T-helper 1 cell treated with Interleukin-12 subunit alpha and Interleukin-12 subunit beta and Interleukin-4 antibody, amounts not matched to agents 30 ng/mL and 1 ng/mL, for 36 hours (primary cell): ENCODE data around the gene SORCS2. TPM values are rescaled to one million over a fixed set of nuclear protein-coding genes. Genes with fewer than 3 reads are reported as not detected.

Source experiments
- intact Hi-C: fragments of 100-400 bp; cut with micrococcal nuclease; formaldehyde crosslinking; loops from one replicate; pipeline ENCODE4 v1.15.1; 2024
- total RNA-seq: library from RNA; stranded (reverse); gene quantifications from 2 replicates; pipeline ENCODE4 v1.2.3, GENCODE V29; 2022

The SORCS2 gene
- total RNA-seq, 1 donor from 2014 or later = not detected

DNA sequence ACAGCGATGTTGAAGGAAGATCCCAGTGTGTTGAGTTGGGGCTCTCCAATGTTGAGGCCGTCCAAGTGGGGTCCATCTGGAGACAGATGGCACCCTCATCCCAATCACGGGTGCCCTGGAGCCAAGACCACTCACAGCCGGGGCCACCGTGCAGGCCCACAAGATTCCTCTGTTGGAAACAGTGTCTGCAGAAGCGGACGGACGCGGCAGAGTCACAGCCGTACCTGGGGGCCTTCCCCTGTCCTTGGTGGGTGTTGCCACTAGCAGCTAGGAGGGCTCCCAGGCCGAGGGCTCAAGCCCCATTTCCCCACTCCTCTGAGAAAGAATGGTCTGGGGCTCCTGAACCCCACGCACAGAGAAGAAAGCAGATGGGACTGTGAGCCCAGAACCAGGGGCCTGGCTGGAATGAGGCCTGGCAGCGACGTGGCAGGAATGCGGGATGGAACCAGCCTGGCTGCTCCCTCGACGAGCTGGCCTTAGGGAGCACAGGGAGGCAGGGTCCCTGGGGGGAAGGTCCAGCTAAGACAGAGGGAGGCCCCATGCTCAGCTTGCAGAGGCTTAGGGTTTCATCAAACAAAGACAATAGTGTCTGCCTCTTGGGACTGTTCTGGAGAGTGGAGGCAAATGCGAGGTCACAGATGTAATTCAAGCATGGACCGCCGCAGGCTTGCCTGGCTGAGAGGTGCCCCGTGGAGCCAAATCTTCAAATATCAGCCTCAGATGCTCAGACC lies 518.4 kb downstream of the SORCS2 start:
- intact Hi-C loops = no loop called here

DNA sequence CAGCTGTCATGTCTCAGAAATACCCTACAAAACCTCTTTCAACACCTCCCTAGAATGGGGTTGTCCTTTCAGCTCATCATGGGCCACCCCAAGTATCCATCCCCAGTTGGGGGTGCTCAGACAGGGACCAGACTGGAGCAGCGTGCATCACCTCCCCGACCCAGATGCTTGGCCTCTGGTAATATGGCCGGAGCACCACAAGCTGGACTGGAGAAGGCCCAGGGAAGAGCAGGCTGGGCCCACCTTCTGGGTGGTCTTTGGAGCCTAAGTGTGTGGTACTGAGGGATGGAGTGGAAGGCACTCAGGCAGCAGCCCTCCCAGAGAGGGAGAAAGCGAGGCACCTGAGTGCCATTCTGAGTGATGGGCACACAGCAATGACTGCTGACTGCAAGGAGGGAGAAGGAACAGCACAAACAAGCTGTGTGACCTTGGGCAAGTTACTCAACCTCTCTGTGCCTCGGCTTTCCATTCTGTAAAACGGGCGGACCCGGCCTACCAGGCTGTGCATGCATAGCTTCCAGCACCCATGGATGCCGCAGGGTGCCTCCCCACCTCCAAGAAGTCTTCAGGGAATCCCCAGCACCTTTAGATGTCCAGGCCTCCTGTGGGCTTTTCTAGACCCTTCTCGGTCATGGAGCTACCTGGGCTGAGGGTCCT lies 519.1 kb downstream of the SORCS2 start:
- intact Hi-C loops = no loop called here

DNA sequence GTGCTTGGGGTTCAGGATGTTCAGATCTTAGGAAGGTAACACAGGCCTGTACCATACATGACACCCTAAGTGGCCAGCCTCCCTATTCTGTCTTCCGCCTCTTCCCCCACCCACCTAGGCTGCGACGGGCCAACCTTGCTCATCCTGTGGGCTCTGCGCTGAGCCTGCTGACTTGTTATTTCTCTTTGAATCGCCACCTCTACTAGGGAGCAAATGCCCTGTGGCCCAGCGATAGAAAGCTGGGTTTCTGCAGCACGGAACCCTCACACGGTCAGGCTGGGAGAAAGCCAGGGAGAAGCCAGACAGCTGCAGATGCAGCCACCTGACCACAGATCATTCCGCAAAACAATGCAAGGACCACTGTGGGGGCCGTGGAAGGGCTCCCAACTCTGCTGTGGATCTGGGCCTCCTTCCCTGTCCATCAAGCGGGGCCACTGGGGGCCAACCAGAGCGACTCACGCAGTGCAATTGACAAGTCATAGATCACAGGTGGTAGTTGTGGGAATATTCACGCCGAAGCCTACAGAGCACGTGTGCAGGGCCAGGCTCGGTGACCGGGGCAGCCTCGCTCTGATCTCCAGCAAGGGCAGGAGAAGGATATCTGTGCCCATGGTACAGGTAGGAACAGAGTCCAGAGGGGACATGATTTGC lies 519.8 kb downstream of the SORCS2 start:
- intact Hi-C loops = no loop called here

GRCh38 chr4:7713757-7714156 lies 521.4 kb downstream of the SORCS2 start:
- intact Hi-C loops = no loop called here

DNA sequence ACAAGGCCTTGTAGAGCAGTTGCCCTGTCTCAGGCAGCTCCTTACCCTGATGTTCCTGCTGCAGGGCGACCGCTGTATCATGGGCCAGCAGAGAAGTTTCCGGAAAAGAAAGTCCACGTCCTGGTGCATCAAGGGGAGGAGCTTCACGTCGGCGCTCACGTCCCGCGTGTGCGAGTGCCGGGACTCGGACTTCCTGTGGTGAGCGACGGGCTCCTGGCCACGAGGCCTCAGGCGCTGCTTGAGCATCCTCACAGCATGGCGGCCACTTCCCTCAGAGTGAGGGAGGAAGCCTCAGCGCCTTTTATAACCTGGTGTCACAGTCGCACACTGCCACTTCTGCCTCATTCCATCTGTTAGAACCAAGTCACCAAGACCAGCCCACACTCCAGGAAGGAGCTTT lies 521.8 kb downstream of the SORCS2 start:
- intact Hi-C loops = no loop called here

DNA sequence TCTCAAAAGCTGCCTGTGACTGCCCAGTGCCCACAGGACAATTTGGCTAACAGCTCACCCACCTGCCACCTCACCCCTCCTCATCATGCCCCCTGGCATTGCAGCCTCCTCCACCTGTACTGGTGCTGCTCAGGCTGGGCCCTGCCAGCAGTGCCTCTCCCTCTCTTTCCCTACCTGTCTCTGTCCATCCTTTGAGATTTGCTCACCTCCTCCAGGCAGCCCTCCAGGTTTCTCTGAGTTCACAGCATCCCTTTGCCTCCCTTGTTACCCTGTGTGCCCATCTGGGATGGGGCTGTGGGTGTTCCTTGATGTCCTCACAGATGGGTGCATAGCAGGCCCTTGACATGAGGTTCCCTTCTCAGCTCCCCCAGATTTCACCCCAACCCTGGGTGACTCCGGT lies 522.4 kb downstream of the SORCS2 start:
- intact Hi-C loops = no loop called here

DNA sequence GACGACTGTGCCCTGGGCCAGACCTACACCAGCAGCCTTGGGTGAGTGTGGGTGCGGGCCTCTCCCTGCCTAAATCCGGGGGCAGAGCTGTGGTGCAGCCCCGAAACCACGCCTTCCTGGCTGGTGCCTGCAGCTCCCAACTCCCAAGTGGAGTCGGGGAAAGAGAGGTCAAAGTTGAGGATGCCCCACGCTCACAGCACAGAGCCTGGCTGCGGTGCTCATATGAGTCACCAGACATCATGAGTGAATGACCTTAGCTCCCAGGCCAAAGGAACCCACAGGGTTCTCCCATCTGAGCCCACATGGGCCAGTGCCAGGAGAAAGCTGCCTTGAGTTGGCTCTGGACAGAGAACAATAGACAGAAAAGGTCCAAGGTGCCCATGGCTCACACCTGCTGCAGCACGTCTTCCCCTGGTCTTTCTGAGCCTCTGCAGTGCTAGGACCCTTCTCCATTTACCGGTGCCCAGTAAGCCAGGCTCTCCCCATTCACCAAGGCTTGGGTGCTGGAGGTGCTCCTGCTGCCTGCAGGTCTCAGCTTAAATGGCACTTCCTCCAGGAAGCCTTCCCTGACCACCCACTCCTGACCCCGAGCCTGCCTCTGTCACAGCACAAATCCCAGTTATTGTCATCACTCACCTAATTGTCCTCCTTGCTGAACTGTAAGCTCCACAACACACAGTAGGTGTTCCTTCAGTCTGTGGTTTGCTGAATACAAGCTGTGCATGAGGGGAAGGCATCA lies 523.1 kb downstream of the SORCS2 start:
- intact Hi-C loops = no loop called here

- intact Hi-C loops = no loop called here
Observed at GRCh38 chr4:7716010-7716721, 523.8 kb downstream of the SORCS2 start.

DNA sequence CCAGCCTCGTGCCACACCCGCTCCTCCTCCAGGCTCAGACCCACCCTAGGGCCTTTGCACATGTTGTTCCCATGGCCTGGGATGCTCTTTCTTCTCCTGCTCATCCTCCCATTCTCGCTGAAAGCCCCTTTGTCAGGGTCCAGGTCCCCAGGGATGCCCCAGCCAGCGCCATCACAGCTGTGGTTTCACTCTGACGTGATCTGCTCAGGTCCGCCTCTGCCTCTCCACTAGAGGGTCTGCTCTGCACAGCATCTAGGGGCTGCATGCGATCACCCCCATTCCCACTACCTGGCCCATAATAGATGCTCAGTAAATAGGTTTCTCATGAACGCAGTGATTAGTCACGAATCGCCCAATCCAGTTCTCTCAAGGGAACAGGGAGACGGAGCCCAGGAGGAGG lies 524.8 kb downstream of the SORCS2 start:
- intact Hi-C loops = no loop called here

GRCh38 chr4:7717946-7718490 lies 525.7 kb downstream of the SORCS2 start:
- intact Hi-C loops = no loop called here

- intact Hi-C loops = loop anchor here (1.0 kb wide), 1 partner anchor 527 kb away; the partner anchor contains the start of gene SORCS2
Observed at GRCh38 chr4:7719354-7720174, 527.2 kb downstream of the SORCS2 start.

- intact Hi-C loops = loop anchor here (1.0 kb wide), 1 partner anchor 80 kb away; no protein-coding TSS in a partner anchor
Observed at GRCh38 chr4:7721984-7722551, 529.7 kb downstream of the SORCS2 start.

- intact Hi-C loops = loop anchor here (1.0 kb wide), 1 partner anchor 79 kb away; no protein-coding TSS in a partner anchor
Observed at GRCh38 chr4:7722766-7723387, 530.5 kb downstream of the SORCS2 start.

DNA sequence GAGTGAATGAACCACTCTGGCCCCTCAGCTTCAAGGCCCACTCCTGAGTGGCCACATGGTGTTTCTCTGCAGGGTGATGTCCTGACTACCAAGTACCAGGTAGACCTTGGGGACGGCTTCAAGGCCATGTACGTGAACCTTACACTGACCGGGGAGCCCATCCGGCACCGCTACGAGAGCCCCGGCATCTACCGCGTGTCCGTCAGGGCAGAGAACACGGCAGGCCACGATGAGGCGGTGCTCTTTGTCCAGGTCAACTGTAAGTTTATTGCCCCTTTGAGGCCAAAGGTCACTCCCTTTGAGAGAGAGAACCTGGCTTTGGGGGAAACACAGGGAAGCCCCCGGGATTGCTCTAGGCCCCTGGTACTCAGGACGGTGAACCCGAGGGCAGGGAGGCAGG lies 531.3 kb downstream of the SORCS2 start:
- intact Hi-C loops = no loop called here

GRCh38 chr4:7725951-7726350 lies 533.6 kb downstream of the SORCS2 start:
- intact Hi-C loops = no loop called here

DNA sequence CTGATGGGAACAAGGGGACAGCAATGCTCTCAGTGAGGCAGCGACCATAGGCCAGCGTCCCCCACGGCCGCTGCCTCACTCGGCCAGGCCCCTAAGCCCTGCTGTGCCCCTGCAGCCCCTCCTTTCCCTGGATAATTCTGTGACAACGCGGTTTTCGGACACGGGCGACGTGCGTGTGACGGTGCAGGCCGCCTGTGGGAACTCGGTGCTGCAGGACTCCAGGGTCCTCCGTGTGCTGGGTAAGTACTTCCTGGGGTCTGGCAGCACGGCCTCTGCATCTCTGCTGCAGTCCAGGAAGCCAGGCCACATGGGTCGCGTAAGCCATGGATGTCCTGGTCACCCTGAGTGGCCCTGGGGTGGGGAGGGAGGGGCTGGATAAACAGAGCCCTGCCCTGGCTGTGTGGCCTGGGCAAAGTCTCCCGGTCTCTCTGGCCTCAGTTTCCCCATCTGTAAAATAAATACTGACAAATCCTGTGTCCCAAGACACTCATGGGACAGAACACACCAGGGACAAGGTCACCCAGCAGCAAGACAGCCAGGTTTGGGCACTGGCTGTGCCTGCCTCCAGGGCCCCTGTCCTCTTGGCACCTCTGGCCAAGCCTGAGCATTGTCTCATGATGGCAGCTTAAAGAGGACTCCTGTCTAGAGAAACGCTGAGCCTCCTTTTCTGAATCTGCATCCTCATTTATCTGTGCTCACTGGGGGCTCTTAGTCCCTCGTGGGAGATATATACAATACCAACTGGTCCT lies 534.5 kb downstream of the SORCS2 start:
- intact Hi-C loops = no loop called here

DNA sequence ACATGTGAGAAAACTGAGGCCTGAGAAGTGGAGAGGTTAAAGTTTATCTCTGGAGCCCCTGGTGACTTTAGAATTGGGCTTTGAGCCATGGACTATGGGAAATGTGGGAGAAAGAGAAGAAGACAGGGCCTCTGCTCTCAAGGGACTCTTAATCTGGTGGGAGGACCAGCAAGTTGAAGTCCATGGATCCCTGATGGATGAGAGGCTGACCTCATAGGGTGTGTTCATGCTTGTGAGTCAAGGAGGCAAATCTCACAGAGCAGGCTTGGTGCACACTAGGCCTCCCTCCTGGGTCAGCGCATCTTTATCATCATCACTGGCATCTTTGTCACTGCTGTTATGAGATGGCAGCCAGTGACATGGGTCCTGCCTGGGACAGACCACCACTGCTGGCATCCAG lies 535.4 kb downstream of the SORCS2 start:
- intact Hi-C loops = no loop called here

DNA sequence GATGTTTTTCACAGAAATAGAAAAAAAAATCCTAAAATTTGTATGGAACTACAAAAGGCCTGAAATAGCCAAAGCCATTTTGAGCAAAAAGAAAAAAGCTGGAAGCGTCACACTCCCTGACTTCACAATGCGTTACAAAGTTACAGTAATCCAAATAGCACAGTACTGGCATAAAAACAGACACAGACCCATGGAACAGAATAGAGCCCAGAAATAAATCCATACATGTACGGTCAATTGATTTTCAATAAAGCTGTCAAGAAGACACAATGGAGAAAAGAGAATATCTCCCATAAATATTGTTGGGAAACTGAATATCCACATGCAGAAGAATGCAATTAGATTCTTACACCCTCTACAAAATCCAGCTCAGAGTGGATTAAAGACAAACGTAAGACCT lies 539.1 kb downstream of the SORCS2 start:
- intact Hi-C loops = no loop called here
